M059J (cell line): Measurements from ENCODE around the gene SHBG. TPM values are rescaled to one million over a fixed set of nuclear protein-coding genes. Genes with fewer than 3 reads are reported as not detected.

Experiments
- DNase-seq: peaks from one replicate; pipeline ENCODE4 v3.0.0-alpha.2; 2012; ENCODE audit warnings: low read depth
- total RNA-seq: library from RNA; depleted of rRNA; stranded (reverse); fragments of >200 nt; shearing (Covaris generic); gene quantifications from 2 replicates; pipeline ENCODE4 v1.2.3, GENCODE V29; 2014; rRNA removed

Gene SHBG
- total RNA-seq, 1 experiment from 2014 or later = not detected

DNA sequence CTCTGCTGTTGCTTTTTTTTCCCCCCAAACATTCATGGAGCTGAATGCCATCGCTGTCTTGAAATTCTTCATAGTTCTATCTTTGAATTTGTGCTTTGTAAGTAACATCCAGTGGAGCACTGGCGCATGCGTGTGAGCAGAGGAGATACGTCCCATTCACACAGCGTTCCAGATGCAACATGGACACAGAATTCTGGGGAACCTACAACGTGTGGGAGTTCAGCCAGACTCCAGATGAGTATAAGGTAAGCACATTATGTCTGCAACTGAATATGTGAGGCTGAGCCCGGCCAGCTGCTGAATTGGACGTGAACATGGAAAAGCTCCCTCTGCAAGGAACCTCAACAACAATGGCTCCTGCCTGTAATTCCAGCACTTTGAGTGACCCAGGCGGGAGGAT, 16.5 kb downstream of the SHBG start:
- DNase-seq = no peak

DNA sequence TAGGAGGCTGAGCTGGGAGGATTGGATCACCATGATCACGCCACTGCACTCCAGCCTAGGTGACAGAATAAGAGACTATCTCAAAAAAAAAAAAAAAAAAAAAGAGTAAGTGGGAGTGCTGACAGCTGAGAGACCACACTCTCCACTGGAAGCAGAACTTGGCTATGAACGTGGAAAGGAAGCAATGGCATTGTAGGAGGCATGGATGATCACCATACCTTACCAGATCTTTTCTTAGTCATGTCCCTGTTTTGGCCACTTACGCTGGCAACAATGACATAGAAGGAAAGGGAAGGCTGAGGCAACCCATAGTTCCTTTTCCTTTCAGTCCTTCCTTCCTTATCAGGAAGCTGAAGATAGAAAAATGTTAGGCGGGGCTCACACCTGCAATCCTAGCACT, 17.1 kb downstream of the SHBG start:
- DNase-seq = no peak

DNA sequence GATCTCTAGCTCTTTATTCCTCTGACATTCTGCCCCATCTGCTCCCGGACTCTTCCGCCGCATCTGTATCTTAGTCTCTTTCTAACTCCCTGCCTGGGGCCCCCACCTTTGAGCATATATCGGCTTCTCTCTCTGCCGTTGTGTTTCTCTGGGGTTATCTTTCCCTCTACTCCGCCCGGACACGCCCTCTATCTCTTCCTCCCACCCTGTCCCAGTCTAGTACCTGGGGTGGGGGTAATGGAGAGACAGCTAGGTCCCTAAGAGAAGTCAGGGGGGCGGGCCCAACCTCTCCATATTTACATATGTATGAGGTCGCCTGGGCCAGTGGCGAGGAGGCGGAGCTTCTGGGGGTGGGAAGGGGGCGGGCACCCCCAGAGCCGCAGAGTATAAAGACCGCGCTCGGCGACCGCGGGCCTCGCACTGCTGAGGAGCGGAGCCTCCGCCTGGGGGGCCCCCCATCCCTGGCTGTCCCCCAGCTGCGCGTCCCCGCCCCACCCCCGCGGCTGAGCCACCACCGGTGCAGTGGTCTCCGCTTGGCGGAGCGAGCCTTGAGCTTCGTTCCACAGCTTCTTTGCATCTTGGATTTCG, 20.7 kb downstream of the SHBG start, which contains the start of gene ATP1B2:
Gene ATP1B2 (plus strand): TSS at position 418 of the 588 bp plus-strand sequence. CDS start 593 bp downstream, outside the sequence.
- peak; percentile 29 for DNase-seq

DNA sequence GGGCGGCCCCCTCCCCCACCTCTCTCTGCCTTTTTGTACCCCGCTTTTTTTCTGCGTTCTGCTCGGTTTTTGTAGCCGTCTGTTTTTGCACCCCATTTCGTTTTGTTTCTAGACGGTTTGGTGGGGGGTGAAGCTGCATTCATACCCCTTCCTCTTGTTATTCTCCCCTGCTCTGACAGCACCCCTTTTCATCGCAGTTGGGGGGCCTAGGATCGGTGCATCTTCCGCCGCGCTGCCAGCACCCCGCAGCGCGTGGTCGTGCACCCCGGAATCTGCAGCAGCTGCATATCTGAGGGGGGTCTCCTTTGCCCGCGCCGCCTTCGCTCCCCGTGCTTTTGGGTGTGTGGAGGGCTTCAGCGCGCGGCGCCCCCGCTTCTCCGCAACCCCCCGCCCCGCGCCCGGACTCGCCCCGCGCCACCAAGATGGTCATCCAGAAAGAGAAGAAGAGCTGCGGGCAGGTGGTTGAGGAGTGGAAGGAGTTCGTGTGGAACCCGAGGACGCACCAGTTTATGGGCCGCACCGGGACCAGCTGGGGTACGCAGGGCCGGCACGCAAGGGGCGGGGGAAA, 21.2 kb downstream of the SHBG start:
- DNase-seq = no peak

DNA sequence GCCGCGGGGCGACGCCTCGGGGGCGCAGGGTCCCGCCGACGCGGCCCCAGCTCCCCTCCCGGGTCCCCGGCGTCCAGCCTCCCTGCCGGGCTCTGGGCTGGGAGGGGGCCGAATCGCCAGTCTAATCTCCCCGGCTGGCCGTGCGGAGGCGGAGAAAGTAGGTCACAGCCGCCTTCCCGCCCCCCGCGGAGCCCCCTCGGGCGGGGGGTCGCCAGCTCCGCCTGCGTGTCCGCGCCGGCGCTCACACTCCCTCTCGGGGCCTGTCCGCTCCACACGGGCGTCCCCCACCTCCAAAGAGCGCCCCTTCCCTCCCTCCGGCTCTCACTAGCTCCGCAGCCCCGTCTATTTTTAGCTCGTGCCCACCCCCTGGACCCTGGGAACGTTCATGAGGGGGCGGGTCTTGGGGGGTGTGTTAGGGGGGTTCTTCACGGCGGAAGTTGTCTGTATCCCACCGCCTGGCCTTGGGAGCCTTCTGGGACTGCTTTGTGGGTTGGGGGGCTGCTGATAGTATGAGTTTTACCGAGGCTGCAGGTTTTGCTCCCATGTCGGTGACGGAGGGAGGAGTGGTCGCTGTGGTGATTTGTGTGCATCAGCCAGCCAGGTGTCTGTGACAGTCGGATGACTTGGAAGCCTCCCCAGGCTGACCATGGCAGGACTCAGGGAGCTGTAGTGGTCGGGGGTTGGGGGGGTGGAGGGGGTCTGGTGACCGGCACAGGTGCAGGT, 21.9 kb downstream of the SHBG start:
- no peak for DNase-seq

DNA sequence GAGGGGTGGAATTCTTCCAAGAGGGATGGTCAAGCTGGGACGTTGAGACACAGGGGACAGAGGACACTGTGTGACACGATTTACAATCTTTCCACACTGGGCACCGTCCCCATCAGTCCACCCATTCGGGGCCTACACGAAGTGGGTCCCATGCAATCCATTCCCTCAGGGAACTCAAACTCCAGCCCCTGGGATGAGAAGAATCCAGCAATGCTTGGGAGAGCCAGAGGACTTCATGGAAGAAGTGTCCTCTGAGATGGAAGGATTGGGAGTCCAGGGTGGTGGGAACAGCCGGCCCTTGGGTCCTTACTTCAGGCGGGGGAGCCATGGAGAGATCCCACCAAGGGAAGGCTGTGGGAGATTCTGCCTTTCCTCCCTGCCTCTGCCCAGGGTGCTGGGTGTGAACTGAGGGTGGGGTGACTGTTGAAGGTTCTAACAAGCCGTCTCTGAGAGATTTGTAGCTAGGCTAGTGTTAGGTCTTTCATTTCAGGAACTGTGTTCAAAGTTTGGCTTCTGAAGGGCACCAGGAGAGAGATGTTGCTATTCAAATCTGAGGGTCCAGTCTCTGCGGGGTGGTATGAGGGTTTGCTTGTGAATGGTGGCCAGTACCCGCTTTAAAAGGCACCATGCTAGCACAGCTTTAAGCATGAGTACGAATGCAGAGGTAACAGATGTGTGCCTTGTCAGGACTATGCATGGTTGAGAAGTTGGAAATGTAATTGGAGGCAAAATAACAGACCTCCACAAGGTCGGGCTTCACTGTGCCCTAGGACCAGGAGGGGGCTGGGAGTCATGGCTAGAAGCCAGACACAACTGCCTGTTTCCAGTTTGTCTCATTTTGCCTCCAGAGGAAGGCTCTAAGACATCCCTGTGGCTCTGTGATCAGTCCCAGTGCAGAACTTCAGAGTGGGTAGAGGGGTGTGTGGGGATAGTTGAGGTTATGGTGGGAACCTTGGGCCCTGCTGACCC, 22.7 kb downstream of the SHBG start:
- DNase-seq = no peak

DNA sequence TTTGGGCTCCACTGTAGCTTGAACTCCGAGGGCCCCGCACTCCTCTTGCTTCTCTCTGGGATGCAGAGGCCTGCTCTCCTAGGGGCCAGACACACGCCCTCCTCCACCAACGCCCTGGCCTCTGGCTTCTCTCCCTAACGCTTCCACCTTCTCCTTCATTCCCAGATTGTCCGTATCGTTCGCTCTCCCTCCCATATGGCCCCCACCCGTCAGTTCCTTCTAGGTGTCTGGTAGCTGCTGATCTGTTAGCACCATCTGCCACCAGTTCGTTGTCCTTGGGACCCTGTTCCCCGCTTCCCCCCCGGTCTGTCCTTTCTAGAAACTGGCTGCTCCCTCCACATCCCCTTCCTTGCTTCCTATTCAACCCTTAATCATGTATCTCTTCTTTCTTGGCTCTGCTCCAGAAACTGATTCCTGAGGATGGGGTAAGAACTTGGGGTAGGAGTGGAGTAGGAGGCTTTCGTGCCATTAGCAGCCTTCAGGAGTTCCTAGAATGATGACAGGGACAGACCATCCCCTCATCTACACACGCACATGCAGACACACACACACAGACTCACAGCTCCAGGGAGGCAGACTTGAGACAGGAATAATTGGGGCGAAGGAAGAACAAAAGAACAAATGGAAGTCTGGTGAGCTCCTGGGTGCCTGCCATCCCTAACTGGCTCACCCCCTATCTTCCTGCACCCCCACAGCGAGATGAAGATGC, 25.1 kb downstream of the SHBG start:
- no peak for DNase-seq

DNA sequence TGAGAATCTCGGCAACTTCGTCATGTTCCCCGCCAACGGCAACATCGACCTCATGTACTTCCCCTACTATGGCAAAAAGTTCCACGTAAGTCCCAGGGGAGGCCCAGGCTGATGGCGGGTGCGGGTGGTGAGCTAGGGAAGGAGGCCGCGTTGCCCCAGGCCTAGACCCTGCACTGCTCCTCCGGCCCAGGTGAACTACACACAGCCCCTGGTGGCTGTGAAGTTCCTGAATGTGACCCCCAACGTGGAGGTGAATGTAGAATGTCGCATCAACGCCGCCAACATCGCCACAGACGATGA, 25.6 kb downstream of the SHBG start:
- no peak for DNase-seq

DNA sequence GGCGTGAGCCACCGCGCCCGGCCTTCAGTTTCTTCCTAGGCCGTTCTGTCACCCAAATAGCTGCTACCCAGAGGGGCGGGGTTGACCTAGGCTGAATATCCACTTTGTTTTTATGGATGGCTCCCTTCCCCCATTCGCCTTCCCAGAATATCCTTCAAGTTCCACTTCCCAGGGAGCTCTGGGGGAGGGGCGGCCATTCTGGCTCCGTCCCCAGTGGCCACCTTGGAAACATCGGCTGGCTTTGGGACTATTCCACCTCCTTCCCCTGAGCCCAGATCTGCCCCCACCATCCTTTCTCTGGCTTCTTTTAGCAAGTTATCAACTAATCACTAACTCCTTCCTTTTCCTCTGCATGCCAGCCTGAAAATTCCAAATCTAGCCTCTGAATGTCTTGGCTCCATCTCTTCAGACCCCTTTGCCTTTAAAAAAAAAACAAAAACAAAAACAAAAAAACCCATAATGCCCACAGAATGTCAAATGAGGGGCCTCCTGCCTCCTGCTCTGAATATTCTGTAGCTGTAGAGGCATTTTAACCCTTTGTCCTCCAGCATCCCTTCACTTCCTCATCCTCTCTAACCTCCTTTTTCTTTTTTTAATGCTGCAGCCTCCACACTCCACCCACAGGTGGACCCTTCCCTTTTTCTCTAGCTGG, 27.1 kb downstream of the SHBG start:
- DNase-seq = no peak

DNA sequence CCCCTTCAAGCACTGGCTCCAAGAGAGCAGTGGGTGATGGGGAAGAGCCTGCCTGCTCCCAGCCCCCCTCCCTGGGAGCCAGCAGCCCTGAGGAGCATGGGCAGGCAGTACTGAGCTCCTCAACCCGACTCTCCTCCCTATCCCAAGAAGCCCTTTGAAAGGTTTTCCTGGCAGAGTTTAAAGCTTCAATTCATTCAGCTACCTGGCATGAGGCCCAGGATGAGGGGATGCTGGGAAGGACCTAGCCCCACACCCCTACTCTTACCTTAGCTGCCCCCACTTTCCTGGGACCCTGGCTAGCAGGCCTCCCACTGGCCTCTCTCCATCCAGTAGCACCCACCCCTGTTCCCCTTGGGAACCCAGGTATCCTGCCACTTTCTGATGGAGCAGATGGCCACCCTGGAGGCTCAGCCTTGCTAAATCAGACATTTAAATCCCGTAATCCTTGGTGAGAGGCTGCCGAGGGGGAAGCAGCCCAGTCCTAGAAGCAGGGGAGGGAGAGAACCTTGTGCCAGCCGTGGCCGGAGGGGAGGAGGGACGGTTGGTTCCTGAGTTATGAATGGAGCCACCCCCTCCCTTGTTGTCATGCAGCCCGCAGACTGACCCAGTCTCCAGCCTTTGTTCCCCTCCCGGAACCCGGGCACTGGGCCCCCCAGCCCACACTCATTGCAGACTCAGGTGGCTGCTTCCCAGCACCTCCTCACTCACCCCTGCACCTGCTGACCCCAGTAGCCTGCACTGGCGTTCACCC, 37.9 kb downstream of the SHBG start:
- no peak for DNase-seq

DNA sequence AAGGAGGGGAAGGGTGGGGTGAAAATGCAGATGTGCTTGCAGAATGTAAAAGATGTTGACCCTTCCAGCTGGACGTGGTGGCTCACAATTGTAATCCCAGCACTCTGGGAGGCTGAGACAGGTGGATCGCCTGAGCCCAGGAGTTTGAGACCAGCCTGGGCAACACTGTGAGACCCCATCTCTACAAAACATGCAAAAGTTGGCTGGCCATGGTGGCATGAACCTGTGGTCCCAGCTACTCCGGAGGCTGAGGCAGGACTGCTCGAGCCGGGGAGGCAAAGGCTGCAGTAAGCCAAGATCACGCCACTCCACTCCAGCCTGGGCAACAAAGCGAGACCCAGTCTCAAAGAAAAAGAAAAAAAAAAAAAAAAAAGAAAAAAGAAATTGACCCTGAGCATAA, 38.5 kb downstream of the SHBG start:
- no peak for DNase-seq

DNA sequence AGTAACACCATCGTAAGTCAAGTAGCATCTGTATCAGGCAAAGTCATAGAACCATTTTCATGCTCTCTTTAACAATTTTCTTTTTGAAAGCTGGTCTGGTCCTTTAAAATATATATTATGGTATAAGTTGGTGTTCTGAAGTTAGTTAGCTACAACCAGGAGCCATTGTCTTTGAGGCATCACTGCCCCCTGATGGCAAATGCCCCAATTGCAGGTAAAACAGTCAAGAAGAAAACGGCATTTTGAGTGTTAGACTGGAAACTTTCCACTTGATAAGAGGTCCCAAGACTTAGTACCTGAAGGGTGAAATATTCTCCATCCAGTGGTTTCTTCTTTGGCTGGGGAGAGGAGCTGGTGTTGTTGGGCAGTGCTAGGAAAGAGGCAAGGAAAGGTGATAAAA, 43.3 kb downstream of the SHBG start:
- DNase-seq = no peak

DNA sequence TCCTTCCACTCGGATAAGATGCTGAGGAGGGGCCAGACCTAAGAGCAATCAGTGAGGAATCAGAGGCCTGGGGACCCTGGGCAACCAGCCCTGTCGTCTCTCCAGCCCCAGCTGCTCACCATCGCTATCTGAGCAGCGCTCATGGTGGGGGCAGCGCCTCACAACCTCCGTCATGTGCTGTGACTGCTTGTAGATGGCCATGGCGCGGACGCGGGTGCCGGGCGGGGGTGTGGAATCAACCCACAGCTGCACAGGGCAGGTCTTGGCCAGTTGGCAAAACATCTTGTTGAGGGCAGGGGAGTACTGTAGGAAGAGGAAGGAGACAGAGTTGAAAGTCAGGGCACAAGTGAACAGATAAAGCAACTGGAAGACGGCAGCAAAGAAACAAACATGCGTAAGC, 45.0 kb downstream of the SHBG start:
- DNase-seq = no peak

DNA sequence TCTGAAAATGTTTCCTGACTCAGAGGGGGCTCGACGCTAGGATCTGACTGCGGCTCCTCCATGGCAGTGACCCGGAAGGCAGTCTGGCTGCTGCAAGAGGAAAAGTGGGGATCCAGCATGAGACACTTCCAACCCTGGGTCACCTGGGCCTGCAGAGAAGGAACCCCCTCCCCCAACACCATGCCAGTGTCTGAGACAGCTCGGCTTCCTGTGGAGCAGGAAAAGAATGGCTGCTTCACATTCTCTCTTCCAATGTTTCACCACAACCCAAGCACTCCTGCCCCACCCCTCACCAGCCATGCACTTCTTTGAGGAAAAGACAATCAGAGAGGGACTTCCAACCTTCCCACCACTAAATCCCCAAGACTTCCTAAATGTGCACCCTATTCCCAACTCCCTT, 46.6 kb downstream of the SHBG start:
- DNase-seq = no peak

DNA sequence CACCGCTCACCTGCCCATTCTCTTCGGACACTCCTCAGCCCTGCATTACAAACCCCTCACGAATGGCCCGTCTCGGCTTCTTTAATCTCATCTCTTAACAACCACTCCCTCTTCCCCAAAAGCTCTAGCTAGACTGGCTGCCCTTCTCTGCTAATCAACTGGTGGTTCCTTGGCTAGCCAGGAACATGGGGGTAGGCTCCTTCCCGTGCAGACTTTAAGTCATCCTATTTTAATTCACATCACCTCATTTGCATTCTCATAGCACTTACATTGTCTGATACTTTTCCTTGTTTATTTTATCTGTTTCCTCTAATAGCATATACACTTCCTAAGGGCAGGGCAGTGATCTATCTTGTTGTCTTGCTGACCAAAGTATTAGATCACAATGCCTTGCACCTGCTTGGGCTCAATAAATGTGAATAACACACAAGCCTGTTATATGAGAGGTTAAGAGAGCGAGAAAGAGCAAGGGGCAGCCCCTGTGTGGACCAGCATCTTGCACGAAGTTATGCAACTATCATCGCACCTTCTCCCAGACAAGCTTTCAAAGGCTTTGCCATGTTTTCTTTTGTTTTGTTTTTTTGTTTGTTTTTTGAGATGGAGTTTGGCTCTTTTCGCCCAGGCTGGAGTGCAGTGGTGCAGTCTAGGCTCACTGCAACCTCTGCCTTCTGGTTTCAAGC, 47.6 kb downstream of the SHBG start:
- DNase-seq = no peak

Other genes with a start within 250 kb of the SHBG start
- 0.62 and 0.67 TPM in 2 replicates for gene TNK1, start 249.0 kb upstream of the SHBG start, total RNA-seq
- gene PLSCR3, start 235.6 kb upstream of the SHBG start, total RNA-seq = 17.0 and 29.2 TPM in 2 replicates
- gene TMEM256, start 226.0 kb upstream of the SHBG start, total RNA-seq = 122 and 146 TPM in 2 replicates
- 8.9 and 16.5 TPM in 2 replicates for gene NLGN2, start 222.3 kb upstream of the SHBG start, total RNA-seq
- not detected in 2 replicates for gene SPEM1, start 209.8 kb upstream of the SHBG start, total RNA-seq
- gene SPEM2, start 204.5 kb upstream of the SHBG start, total RNA-seq = not detected in 2 replicates
- not detected in 2 replicates for gene SPEM3, start 201.3 kb upstream of the SHBG start, total RNA-seq
- 5.3 and 10.0 TPM in 2 replicates for gene TMEM102, start 194.7 kb upstream of the SHBG start, total RNA-seq
- gene FGF11, start 190.6 kb upstream of the SHBG start, total RNA-seq = 3.7 and 5.0 TPM in 2 replicates
- 10.7 and 16.6 TPM in 2 replicates for gene CHRNB1, start 185.1 kb upstream of the SHBG start, total RNA-seq
- gene ZBTB4, start 150.5 kb upstream of the SHBG start, total RNA-seq = 13.9 and 26.7 TPM in 2 replicates
- gene SLC35G6, start 148.7 kb upstream of the SHBG start, total RNA-seq = not detected in 2 replicates
- 15.2 and 26.1 TPM in 2 replicates for gene POLR2A, start 145.8 kb upstream of the SHBG start, total RNA-seq
- gene TNFSF12, start 81.1 kb upstream of the SHBG start, total RNA-seq = 13.3 and 20.3 TPM in 2 replicates
- 3.2 and 4.2 TPM in 2 replicates for gene TNFSF13, start 71.4 kb upstream of the SHBG start, total RNA-seq
- 75.1 and 88.2 TPM in 2 replicates for gene SENP3, start 68.2 kb upstream of the SHBG start, total RNA-seq
- 120 and 147 TPM in 2 replicates for gene CD68, start 50.5 kb upstream of the SHBG start, total RNA-seq
- gene MPDU1, start 46.3 kb upstream of the SHBG start, total RNA-seq = 216 and 398 TPM in 2 replicates
- not detected in 2 replicates for gene SOX15, start 40.0 kb upstream of the SHBG start, total RNA-seq
- 28.3 and 51.7 TPM in 2 replicates for gene FXR2, start 15.2 kb upstream of the SHBG start, total RNA-seq
- 36.3 and 37.4 TPM in 2 replicates for gene SAT2, start 2.3 kb upstream of the SHBG start, total RNA-seq
- 0.10 TPM in 1 of 2 replicates, not detected in the other for gene ATP1B2, start 20.8 kb downstream of the SHBG start, total RNA-seq
- 73.1 and 79.1 TPM in 2 replicates for gene TP53, start 57.4 kb downstream of the SHBG start, total RNA-seq
- 14.2 and 20.3 TPM in 2 replicates for gene WRAP53, start 58.3 kb downstream of the SHBG start, total RNA-seq
- gene EFNB3, start 75.1 kb downstream of the SHBG start, total RNA-seq = 1.1 TPM in 2 replicates
- 0.02 TPM in 1 of 2 replicates, not detected in the other for gene DNAH2, start 87.6 kb downstream of the SHBG start, total RNA-seq
- 0.59 and 3.2 TPM in 2 replicates for gene KDM6B, start 204.1 kb downstream of the SHBG start, total RNA-seq
- 0.49 TPM in 1 of 2 replicates, not detected in the other for gene TMEM88, start 224.9 kb downstream of the SHBG start, total RNA-seq
- gene NAA38, start 227.4 kb downstream of the SHBG start, total RNA-seq = 49.4 and 68.2 TPM in 2 replicates
- 6.6 and 14.2 TPM in 2 replicates for gene CYB5D1, start 227.9 kb downstream of the SHBG start, total RNA-seq